Dermis blood vessel endothelial cell (primary cell): Measurements from ENCODE around the gene RBM10. TPM values are rescaled to one million over a fixed set of nuclear protein-coding genes. Genes with fewer than 3 reads are reported as not detected.

Experiments used
- total RNA-seq: library from RNA; depleted of rRNA; stranded (reverse); fragments of >200 nt; gene quantifications from 2 replicates; pipeline ENCODE4 v1.2.3, GENCODE V29; 2014

RBM10 gene
- total RNA-seq, 1 donor from 2014 or later: 57.2 TPM

Other genes starting within 250 kb of the RBM10 start
- 10.9 and 17.5 TPM in 2 replicates for gene JADE3, start 232.8 kb upstream of the RBM10 start, total RNA-seq
- gene RGN, start 66.8 kb upstream of the RBM10 start, total RNA-seq: 0.34 and 0.42 TPM in 2 replicates
- 59.8 and 65.3 TPM in 2 replicates for gene NDUFB11, start 519 bp upstream of the RBM10 start, total RNA-seq
- 126 and 194 TPM in 2 replicates for gene UBA1, start 48.6 kb downstream of the RBM10 start, total RNA-seq
- 97.5 and 172 TPM in 2 replicates for gene CDK16, start 73.5 kb downstream of the RBM10 start, total RNA-seq
- 35.6 and 51.1 TPM in 2 replicates for gene USP11, start 87.8 kb downstream of the RBM10 start, total RNA-seq
- gene ZNF157, start 225.4 kb downstream of the RBM10 start, total RNA-seq: 0.17 TPM in 1 of 2 replicates, not detected in the other